ENCODE measurements around the gene LETM1. TPM values are rescaled to one million over a fixed set of nuclear protein-coding genes. Genes with fewer than 3 reads are reported as not detected.
A peak's percentile ranks its signal among the peaks of the same experiment; 100 is the strongest.

LETM1 gene
- total RNA-seq, 1 donor from 2014 or later, result 42.6 TPM

DNA sequence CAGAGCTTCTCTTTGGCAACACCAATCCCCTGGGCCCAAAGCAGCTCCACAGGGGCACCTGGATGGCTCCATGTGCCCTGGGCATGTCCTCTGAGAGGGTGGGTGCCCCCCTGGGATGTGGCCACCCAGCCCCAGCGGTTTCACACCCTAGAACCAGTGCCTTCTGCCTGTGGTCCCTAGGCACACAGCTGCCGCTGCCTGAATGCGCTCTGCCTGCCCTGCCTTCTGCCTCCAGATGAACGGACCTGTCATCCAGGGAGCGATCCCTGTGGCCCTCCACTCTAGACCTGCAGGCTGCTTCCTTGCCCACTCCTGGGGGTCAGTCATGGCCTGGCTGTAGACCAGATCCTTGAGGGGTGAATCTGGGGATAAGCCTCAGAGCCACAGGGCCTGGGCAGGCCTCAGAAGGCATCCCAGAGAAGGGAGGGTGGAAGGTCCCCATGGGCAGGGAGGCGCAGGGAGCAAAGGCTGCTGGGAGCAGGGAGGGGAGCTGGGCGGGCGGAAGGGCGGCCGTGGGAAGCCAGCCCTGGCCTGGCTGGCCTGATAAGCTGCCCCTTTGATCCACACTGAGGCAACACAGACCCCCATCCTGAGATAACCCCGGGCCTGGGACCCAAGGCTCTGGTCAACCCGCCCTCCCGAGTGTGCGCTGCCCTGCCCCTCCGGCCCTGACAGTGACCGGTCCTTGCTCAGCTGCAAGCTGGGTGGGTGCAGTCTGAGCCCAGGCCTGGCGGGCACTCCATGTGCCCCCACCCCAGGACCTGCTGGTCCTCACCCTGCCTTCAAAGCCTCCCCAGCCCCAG lies 71.0 kb downstream of the LETM1 start:
- no peak for DNase-seq (ENCODE audit: low read depth)
- no peak overlapping the region for H3K4me3 ChIP-seq (ENCODE audit: low read depth, low read length)
- TF ChIP-seq, protein P1, sequence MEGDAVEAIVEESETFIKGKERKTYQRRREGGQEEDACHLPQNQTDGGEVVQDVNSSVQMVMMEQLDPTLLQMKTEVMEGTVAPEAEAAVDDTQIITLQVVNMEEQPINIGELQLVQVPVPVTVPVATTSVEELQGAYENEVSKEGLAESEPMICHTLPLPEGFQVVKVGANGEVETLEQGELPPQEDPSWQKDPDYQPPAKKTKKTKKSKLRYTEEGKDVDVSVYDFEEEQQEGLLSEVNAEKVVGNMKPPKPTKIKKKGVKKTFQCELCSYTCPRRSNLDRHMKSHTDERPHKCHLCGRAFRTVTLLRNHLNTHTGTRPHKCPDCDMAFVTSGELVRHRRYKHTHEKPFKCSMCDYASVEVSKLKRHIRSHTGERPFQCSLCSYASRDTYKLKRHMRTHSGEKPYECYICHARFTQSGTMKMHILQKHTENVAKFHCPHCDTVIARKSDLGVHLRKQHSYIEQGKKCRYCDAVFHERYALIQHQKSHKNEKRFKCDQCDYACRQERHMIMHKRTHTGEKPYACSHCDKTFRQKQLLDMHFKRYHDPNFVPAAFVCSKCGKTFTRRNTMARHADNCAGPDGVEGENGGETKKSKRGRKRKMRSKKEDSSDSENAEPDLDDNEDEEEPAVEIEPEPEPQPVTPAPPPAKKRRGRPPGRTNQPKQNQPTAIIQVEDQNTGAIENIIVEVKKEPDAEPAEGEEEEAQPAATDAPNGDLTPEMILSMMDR (conservative IDR thresholded peaks at IDR 0.05; ENCODE audit: low read depth, low read length), result no peak

DNA sequence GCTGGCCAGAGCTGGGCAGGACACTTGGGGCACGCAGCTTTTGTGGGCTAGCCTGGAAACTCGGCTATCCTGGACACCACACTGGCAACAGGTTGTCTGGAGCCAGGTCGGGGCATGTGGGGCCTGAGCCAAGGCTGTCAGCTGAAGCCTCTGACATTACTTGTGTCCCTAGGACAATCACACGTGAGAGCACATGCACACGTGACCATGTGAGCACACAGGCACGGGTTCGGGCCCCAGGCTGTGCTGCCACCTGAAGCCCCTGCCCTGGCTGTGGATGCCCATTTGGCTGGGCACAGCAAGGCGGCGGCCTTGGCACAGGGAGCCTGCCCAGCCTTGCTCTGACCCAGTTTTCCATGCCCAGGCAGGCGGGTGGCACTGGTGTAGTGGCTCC lies 71.6 kb downstream of the LETM1 start:
- H3K4me3 ChIP-seq (ENCODE audit: low read depth, low read length), result no peak overlapping the region
- TF ChIP-seq, protein P1 (conservative IDR thresholded peaks at IDR 0.05; ENCODE audit: low read depth, low read length), result no peak
- DNase-seq (ENCODE audit: low read depth), result no peak

DNA sequence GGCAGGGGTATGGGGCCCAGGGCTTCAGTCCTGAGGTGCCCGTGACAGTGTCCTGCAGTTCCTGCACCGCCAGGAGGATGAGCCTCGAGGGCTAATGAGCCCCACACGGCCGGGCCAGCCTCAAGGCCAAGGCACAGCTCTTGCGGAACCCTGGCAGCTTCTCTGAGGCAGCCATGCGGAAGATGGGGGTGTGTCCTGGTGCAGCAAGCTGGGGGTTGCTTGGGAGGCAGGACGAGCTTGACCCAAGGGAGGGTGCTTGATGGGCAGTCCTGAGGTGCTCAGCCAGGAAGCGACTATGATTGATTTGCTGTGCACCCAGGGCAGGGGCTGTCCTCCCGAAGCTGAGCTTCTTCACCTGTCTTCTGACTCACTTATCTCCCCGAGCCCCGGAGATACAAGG lies 72.0 kb downstream of the LETM1 start:
- TF ChIP-seq, protein P1 (conservative IDR thresholded peaks at IDR 0.05; ENCODE audit: low read depth, low read length), result no peak
- DNase-seq (ENCODE audit: low read depth), result peak; percentile 18

DNA sequence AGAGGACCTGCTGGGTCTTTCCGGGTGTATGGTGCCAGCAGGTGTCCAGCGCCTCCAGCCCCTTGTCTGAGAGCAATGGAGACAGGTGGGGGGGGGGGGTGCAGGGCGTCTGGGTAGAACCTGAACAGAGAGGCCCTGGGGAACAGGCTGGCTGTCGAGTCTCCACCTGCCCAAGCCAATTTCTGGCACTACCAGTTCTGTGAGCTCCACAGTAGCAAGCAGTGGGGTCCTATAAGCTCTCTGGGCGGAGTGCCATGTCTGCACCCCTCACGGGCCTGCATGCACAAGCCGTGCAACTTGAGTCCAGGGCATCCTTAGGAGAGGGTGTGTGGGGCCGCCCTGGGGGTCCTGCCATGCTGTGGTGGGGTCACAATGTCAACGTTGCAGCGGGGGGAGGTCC lies 72.9 kb downstream of the LETM1 start:
- no peak for DNase-seq (ENCODE audit: low read depth)
- TF ChIP-seq, protein P1 (conservative IDR thresholded peaks at IDR 0.05; ENCODE audit: low read depth, low read length), result no peak
- no peak overlapping the region for H3K4me3 ChIP-seq (ENCODE audit: low read depth, low read length)

More for the DNA sequence above, 72.0 kb downstream of the LETM1 start:
- no peak overlapping the region for H3K4me3 ChIP-seq (ENCODE audit: low read depth, low read length)

DNA sequence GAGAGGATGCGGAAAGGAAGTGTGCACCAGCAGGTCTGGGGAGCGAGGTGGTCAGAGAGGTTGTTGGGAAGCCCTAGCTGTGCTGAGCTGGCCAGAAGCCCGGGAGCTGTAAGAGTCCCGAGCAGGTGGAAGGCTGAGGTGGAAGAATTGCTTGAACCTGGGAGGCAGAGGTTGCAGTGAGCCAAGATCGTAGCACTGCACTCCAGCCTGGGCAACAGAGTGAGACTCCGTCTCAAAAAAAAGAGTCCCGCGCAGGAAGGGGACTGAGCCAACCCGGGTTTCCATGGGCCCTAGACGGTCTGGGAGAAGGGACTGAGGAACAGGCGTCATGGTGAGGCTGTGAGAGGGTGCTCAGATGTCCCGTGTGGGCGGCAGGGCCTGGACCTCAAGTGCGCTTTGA lies 75.5 kb downstream of the LETM1 start:
- no peak for DNase-seq (ENCODE audit: low read depth)
- H3K4me3 ChIP-seq (ENCODE audit: low read depth, low read length), result no peak overlapping the region
- TF ChIP-seq, protein P1 (conservative IDR thresholded peaks at IDR 0.05; ENCODE audit: low read depth, low read length), result no peak

DNA sequence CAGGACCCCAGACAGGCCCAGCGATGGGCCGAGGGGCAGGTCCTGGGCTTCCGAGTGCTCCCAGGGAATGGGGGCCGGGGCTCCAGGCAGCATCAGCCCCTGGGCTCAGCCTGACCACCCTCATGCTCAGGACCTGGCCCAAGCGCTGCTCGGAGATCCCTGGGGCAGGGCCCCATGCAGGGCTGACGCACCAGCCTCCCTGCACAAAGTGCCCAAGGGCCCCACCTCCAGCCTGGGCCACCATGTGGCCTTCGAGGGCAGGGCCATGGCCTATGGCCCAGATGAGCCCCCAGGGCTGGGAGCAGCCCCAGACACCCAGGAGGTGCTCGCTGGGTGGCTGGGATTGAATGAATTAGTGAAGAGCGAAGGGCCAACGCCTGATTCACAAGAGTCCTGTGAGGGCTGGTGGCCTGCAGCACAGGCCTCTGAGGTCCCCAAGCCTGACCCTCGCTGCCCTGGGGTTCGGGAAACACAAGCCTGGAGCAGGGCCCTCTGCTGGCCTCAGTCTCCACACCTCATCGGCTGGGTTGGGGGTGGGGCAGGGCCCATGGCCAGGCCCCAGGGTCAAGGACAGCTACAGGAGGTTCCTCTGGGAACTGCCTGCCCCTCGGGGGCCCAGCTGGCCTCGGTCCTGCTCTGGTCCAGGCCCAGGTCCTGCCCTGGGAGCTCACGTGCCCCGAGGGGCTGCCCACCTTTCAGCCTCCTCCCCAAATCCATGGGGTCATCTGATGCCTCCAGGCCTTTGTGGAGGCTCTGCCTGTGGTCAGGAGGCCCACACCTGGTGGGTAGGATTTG lies 76.2 kb downstream of the LETM1 start:
- TF ChIP-seq, protein P1 (conservative IDR thresholded peaks at IDR 0.05; ENCODE audit: low read depth, low read length), result no peak
- no peak overlapping the region for H3K4me3 ChIP-seq (ENCODE audit: low read depth, low read length)
- no peak for DNase-seq (ENCODE audit: low read depth)

All from epithelial cell of proximal tubule (primary cell).